Measurements from ENCODE around the gene ANKRD49.

The ANKRD49 gene

DNA sequence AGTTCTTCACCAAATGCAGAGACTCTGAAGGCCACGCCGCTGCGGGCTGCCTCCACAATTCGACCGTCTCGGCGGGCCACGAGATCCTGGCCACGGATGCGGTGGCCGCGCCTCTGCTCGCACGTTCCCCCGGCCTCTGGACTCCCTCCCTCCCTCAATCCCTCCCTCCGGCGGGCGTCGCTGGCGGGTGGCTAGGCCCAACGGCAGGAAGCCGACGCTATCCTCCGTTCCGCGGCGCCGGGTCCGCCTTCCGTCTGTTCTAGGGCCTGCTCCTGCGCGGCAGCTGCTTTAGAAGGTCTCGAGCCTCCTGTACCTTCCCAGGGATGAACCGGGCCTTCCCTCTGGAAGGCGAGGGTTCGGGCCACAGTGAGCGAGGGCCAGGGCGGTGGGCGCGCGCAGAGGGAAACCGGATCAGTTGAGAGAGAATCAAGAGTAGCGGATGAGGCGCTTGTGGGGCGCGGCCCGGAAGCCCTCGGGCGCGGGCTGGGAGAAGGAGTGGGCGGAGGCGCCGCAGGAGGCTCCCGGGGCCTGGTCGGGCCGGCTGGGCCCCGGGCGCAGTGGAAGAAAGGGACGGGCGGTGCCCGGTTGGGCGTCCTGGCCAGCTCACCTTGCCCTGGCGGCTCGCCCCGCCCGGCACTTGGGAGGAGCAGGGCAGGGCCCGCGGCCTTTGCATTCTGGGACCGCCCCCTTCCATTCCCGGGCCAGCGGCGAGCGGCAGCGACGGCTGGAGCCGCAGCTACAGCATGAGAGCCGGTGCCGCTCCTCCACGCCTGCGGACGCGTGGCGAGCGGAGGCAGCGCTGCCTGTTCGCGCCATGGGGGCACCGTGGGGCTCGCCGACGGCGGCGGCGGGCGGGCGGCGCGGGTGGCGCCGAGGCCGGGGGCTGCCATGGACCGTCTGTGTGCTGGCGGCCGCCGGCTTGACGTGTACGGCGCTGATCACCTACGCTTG lies 50.2 kb downstream of the ANKRD49 start, which contains the start of gene FUT4:
Gene FUT4, plus strand, starts transcription at position 227 of the 951 bp plus-strand sequence. Its CDS starts 213 bp downstream, at position 440.
- DNase-seq (ENCODE audit: low read depth in 2 of 2) = peak; percentile 60 to 66

DNA sequence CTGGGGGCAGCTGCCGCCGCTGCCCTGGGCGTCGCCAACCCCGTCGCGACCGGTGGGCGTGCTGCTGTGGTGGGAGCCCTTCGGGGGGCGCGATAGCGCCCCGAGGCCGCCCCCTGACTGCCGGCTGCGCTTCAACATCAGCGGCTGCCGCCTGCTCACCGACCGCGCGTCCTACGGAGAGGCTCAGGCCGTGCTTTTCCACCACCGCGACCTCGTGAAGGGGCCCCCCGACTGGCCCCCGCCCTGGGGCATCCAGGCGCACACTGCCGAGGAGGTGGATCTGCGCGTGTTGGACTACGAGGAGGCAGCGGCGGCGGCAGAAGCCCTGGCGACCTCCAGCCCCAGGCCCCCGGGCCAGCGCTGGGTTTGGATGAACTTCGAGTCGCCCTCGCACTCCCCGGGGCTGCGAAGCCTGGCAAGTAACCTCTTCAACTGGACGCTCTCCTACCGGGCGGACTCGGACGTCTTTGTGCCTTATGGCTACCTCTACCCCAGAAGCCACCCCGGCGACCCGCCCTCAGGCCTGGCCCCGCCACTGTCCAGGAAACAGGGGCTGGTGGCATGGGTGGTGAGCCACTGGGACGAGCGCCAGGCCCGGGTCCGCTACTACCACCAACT lies 51.0 kb downstream of the ANKRD49 start:
- no peak for DNase-seq (ENCODE audit: low read depth in 2 of 2)

DNA sequence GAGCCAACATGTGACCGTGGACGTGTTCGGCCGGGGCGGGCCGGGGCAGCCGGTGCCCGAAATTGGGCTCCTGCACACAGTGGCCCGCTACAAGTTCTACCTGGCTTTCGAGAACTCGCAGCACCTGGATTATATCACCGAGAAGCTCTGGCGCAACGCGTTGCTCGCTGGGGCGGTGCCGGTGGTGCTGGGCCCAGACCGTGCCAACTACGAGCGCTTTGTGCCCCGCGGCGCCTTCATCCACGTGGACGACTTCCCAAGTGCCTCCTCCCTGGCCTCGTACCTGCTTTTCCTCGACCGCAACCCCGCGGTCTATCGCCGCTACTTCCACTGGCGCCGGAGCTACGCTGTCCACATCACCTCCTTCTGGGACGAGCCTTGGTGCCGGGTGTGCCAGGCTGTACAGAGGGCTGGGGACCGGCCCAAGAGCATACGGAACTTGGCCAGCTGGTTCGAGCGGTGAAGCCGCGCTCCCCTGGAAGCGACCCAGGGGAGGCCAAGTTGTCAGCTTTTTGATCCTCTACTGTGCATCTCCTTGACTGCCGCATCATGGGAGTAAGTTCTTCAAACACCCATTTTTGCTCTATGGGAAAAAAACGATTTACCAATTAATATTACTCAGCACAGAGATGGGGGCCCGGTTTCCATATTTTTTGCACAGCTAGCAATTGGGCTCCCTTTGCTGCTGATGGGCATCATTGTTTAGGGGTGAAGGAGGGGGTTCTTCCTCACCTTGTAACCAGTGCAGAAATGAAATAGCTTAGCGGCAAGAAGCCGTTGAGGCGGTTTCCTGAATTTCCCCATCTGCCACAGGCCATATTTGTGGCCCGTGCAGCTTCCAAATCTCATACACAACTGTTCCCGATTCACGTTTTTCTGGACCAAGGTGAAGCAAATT lies 51.7 kb downstream of the ANKRD49 start:
- no peak for DNase-seq (ENCODE audit: low read depth in 2 of 2)

DNA sequence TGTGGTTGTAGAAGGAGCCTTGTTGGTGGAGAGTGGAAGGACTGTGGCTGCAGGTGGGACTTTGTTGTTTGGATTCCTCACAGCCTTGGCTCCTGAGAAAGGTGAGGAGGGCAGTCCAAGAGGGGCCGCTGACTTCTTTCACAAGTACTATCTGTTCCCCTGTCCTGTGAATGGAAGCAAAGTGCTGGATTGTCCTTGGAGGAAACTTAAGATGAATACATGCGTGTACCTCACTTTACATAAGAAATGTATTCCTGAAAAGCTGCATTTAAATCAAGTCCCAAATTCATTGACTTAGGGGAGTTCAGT lies 52.3 kb downstream of the ANKRD49 start:
- DNase-seq (ENCODE audit: low read depth in 2 of 2) = no peak

DNA sequence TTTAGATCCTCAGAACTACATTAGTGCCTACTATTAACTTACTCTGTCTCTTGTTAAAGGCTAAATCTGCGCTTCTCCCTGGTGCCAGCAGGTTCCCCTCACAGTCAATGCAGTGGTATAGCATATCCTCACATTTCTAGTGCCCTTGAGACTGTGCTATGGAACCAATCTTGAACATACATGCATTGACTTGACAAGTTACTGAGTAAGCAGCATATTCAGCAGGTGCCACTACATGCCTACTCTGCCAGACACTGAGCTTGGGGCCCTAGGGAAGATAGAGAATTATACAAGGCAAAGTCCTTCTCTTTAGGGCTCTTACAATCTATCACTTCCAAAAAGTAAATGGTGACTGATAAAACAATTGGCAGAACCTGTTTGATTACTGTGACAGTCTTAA lies 53.1 kb downstream of the ANKRD49 start:
- no peak for DNase-seq (ENCODE audit: low read depth in 2 of 2)

DNA sequence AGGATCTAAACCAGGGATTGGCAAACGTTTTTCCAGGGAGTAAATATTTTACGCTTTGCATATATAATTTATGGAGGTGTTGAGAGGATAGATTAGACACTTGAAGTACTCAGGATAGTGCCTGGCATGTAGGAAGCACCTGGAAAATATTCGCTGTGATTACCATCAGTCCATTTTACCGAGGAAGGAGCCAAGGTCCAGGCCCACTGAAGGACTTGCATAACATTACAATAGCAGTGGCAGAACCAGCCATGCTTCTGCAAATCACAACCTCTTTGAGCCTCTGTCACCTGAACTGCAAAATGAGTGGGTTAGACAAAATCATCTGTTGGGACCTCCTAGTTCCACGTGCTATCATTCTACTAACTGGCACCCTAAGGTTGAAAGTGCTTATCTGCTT lies 55.4 kb downstream of the ANKRD49 start:
- no peak for DNase-seq (ENCODE audit: low read depth in 2 of 2)
